ENCODE measurements around the gene TPMT.
A peak's percentile ranks its signal among the peaks of the same experiment; 100 is the strongest.

The TPMT gene

DNA sequence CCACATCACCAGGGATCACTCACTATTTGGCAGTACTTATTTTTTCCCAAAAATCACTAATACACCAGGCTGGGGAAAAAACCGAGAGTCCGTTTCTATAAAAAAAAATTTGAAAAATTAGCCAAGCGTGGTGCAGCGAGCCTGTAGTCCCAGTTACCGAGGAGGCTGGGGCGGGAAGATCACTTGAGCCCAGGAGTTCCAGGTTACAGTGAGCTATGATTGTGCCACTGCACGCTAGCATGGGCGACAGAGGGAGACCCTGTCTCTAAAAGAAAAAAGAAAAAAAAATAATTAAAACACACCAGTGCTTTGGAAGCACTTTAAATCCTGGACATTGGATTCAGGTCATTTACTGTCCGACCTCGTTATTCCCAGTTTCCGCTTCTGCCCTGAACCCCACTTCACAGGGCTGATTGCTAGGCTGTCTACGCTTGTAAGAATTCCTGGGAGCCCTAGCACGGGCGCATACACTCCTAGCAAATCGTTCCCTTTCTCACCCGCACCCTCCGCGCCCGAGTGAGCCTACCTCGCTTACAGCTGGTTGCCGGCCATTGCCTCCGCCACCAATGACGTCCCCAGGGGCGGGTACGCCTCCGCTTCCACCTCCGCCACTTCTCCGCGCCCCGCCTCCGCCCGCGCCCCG, at the start of gene TPMT:
Gene TPMT, minus strand, starts transcription at position 571 of the 643 bp plus-strand sequence. CDS start 5,950 bp downstream, outside the sequence.
- H3K27me3 ChIP-seq (ENCODE audit: control insufficient read depth, insufficient read depth, low read length), result no peaks in the 10 kb centered on the region
- H3K36me3 ChIP-seq (ENCODE audit: control insufficient read depth, insufficient read depth, low read length), result no peaks in the 10 kb centered on the region
- H3K9ac ChIP-seq (ENCODE audit: low read length), result peak within 1 kb of the TSS; percentile 93
- no peaks in the 10 kb centered on the region for H3K9me3 ChIP-seq (ENCODE audit: control insufficient read depth, low read length)
- peak within 1 kb of the TSS; percentile 82 for H3K4me3 ChIP-seq (ENCODE audit: low read length)
- peaks cover 14% of the 10 kb centered on the region for H3K4me1 ChIP-seq (ENCODE audit: control insufficient read depth, insufficient read depth, low read length)

DNA sequence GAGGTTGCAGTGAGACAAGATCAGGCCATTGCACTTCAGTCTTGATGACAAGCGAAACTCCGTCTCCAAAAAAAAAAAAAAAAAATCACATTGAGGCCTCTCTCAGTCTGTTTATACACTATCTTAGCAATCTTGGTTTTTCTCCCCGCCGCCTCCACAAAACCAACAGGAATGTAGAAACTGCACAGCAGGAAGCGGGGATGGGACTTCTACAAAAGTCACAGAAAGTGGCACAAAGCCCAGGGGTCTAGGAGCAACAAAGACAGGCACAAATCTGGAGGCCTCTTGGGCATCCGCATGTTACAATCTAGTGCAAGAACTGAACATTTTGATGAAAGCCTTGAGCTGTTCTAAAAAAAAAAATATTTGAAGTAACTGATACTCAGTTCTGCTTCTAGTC, 48.9 kb upstream of the TPMT start:
- Histone ChIP-seq H3K4me1 (ENCODE audit: control insufficient read depth, insufficient read depth, low read length) (no peaks in the 10 kb centered on the region), H3K9me3 (ENCODE audit: control insufficient read depth, low read length) (no peaks in the 10 kb centered on the region), H3K9ac (ENCODE audit: low read length) (no peak overlapping the region), H3K36me3 (ENCODE audit: control insufficient read depth, insufficient read depth, low read length) (no peaks in the 10 kb centered on the region), H3K4me3 (ENCODE audit: low read length) (no peak overlapping the region), H3K27me3 (ENCODE audit: control insufficient read depth, insufficient read depth, low read length) (no peaks in the 10 kb centered on the region)

DNA sequence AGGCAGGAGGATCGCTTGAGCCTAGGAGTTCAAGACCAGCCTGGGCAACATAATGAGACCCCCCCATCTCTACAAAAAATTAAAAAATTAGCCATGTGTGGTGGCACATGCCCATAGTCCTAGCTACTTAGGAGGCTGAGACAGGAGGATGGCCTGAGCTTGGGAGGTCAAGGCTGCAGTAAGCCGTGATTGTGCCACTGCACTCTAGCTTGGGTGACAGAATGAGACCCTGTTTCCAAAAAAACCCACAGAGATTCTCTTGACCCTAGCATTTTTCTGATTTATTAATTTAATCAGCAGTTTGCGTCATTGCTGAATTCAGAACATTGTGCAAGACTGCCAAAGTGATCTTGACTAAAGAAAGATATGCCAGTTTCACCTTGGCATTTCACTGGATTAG, 37.1 kb upstream of the TPMT start:
- Histone ChIP-seq H3K9me3 (ENCODE audit: control insufficient read depth, low read length) (no peaks in the 10 kb centered on the region), H3K9ac (ENCODE audit: low read length) (no peak overlapping the region), H3K4me1 (ENCODE audit: control insufficient read depth, insufficient read depth, low read length) (no peaks in the 10 kb centered on the region), H3K4me3 (ENCODE audit: low read length) (no peak overlapping the region), H3K36me3 (ENCODE audit: control insufficient read depth, insufficient read depth, low read length) (peaks cover 4% of the 10 kb centered on the region), H3K27me3 (ENCODE audit: control insufficient read depth, insufficient read depth, low read length) (no peaks in the 10 kb centered on the region)

DNA sequence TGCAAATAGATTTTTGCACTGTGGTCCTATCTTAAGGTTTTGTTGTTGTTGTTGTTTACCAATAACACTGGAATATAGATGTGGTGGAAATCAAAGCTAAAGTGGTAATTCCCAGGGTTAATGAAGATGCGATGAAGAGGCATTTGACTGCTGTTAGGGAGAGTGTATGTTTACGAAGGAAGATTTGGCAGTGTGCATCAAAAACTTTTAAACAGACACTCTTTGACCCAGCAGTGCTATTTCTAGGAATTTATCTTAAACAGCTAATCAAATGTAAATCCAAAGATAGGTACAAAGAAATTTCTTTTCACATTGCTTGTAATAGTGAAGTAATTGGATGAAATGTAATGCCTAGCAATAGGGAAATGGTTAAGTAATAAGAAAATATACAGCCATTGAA, 34.3 kb upstream of the TPMT start:
- Histone ChIP-seq H3K9ac (ENCODE audit: low read length) (no peak overlapping the region), H3K4me3 (ENCODE audit: low read length) (no peak overlapping the region), H3K4me1 (ENCODE audit: control insufficient read depth, insufficient read depth, low read length) (no peaks in the 10 kb centered on the region), H3K36me3 (ENCODE audit: control insufficient read depth, insufficient read depth, low read length) (peaks cover 4% of the 10 kb centered on the region), H3K9me3 (ENCODE audit: control insufficient read depth, low read length) (no peaks in the 10 kb centered on the region), H3K27me3 (ENCODE audit: control insufficient read depth, insufficient read depth, low read length) (no peaks in the 10 kb centered on the region)

DNA sequence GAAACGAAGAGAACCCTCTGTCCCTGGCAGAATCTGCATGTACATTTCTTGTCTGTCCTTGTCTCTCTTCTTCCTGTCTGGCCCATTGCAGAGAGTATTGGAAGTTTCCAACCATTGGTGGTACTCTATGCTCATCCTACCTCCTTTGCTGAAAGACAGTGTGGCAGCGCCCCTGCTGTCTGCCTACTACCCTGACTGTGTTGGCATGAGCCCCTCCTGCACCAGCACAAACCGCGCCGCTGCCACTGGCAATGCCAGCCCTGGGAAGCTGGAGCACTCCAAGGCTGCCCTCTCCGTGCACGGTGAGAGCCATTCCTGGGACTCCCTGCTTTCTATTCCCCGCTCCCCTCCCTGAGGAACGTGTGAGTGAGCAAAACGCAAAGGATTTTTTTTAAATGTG, 32.8 kb upstream of the TPMT start:
- Histone ChIP-seq H3K27me3 (ENCODE audit: control insufficient read depth, insufficient read depth, low read length) (no peaks in the 10 kb centered on the region), H3K9me3 (ENCODE audit: control insufficient read depth, low read length) (no peaks in the 10 kb centered on the region), H3K9ac (ENCODE audit: low read length) (no peak overlapping the region), H3K4me1 (ENCODE audit: control insufficient read depth, insufficient read depth, low read length) (no peaks in the 10 kb centered on the region), H3K36me3 (ENCODE audit: control insufficient read depth, insufficient read depth, low read length) (peaks cover 4% of the 10 kb centered on the region), H3K4me3 (ENCODE audit: low read length) (no peak overlapping the region)

DNA sequence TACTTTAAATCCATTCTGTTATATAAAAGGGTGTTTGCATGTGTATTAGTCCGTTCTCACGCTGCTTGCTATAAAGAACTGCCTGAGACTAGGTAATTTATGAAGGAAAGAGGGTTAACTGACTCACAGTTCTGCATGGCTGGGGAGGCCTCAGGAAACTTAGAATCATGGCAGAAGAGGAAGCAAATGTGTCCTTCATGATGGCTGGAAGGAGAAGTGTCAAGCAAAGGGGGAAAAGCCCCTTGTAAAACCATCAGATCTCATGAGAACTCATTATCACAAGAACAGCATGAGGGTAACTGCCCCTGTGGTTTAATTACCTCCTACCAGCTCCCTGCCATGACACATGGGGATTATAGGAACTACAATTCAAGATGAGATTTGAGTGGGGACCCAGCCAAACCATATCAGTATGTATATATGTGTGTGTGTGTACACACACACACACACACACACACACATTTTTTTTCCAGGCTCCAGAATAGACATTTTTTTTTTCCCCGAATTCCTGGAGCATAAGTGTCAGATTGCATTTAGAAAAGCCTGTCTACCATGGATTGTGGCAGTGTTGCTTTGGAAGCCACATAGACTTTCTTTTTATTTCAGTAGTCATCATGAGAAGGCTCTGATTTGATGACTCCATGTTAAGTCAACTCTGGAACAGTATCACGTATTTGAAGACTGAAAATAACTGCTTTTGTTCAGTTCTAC, 31.8 kb upstream of the TPMT start:
- Histone ChIP-seq H3K4me1 (ENCODE audit: control insufficient read depth, insufficient read depth, low read length) (no peaks in the 10 kb centered on the region), H3K27me3 (ENCODE audit: control insufficient read depth, insufficient read depth, low read length) (no peaks in the 10 kb centered on the region), H3K4me3 (ENCODE audit: low read length) (no peak overlapping the region), H3K36me3 (ENCODE audit: control insufficient read depth, insufficient read depth, low read length) (peaks cover 4% of the 10 kb centered on the region), H3K9me3 (ENCODE audit: control insufficient read depth, low read length) (no peaks in the 10 kb centered on the region), H3K9ac (ENCODE audit: low read length) (no peak overlapping the region)

DNA sequence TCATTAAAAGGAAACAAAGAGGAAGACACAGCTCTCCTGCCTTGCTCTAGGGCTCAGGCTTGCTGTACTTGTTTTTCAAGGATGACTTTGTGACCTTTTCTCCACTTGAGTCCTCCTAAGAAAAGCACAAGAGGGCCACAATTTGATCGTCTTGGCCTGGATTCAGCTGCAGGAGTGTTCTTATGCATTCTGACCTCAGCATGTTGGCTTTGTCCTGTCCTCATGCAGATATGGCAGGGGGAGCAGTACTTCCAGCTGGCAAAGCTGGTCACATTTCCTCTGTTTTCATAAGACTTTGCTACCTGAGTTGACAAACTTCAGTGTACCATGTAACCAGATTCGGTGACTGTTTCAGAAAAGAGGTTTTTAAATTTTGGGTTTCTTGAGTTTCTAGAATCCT, 31.2 kb upstream of the TPMT start:
- H3K4me3 ChIP-seq (ENCODE audit: low read length), result no peak overlapping the region
- no peaks in the 10 kb centered on the region for H3K4me1 ChIP-seq (ENCODE audit: control insufficient read depth, insufficient read depth, low read length)
- H3K9me3 ChIP-seq (ENCODE audit: control insufficient read depth, low read length), result no peaks in the 10 kb centered on the region
- no peak overlapping the region for H3K9ac ChIP-seq (ENCODE audit: low read length)
- peaks cover 4% of the 10 kb centered on the region for H3K36me3 ChIP-seq (ENCODE audit: control insufficient read depth, insufficient read depth, low read length)
- no peaks in the 10 kb centered on the region for H3K27me3 ChIP-seq (ENCODE audit: control insufficient read depth, insufficient read depth, low read length)

DNA sequence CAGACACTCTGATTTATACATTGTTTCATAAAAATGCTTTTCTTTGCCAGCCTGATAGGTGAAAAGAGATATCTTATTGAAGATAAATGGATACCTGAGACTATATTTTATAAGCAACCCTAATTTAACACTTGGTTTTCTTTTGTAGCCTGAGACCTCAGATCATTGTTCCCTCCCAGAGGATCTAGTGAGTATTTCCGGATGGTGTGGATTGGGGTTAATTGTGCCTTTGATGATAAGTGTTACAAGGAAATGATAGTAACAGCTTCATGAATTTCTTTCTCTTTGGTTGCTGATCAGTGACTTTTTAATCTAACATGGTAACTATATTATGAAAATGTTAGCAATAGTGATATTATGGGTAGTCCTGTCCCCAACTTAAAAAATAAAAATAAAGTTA, 30.7 kb upstream of the TPMT start:
- Histone ChIP-seq H3K4me1 (ENCODE audit: control insufficient read depth, insufficient read depth, low read length) (no peaks in the 10 kb centered on the region), H3K36me3 (ENCODE audit: control insufficient read depth, insufficient read depth, low read length) (peaks cover 4% of the 10 kb centered on the region), H3K4me3 (ENCODE audit: low read length) (no peak overlapping the region), H3K27me3 (ENCODE audit: control insufficient read depth, insufficient read depth, low read length) (no peaks in the 10 kb centered on the region), H3K9ac (ENCODE audit: low read length) (no peak overlapping the region), H3K9me3 (ENCODE audit: control insufficient read depth, low read length) (no peaks in the 10 kb centered on the region)

DNA sequence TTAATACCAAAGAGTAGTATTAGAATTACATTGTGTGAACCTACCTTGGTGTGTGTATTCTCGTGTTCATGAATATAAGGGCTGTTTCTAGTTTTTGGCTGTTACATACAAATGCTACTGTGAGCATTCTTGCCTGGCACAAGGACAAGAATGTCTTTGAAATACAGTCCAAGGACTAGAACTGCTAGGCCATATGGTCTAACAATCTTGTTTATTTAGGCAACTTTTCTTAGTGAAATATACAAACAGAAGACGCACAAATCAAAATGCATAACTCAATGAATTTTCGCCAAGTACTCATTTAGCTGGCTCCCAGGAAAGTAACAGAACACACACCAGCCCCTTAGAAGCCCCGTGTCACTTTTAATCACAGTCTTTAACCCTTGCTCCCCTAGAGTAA, 28.9 kb upstream of the TPMT start:
- no peak overlapping the region for H3K4me3 ChIP-seq (ENCODE audit: low read length)
- H3K9me3 ChIP-seq (ENCODE audit: control insufficient read depth, low read length), result no peaks in the 10 kb centered on the region
- no peak overlapping the region for H3K9ac ChIP-seq (ENCODE audit: low read length)
- H3K36me3 ChIP-seq (ENCODE audit: control insufficient read depth, insufficient read depth, low read length), result no peaks in the 10 kb centered on the region
- H3K27me3 ChIP-seq (ENCODE audit: control insufficient read depth, insufficient read depth, low read length), result no peaks in the 10 kb centered on the region
- H3K4me1 ChIP-seq (ENCODE audit: control insufficient read depth, insufficient read depth, low read length), result no peaks in the 10 kb centered on the region

DNA sequence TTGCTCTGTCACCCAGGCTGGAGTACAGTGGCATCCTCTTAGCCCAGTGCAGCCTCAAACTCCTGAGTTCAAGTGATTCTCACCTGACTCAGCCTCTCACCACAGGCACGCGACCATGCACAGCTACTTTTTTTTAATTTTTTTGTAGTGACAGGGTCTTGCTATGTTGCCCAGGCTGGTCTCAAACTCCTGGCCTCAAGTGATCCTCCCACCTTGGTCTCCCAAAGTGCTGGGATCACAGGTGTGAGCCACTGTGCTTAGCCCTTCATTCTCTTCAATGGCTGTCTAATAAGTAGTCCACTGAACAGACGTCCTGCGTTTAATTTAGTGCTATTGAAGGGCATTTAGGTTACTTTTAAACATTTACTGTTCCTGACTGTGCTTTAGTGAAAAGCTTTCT, 27.7 kb upstream of the TPMT start:
- H3K9me3 ChIP-seq (ENCODE audit: control insufficient read depth, low read length), result no peaks in the 10 kb centered on the region
- no peaks in the 10 kb centered on the region for H3K36me3 ChIP-seq (ENCODE audit: control insufficient read depth, insufficient read depth, low read length)
- no peaks in the 10 kb centered on the region for H3K27me3 ChIP-seq (ENCODE audit: control insufficient read depth, insufficient read depth, low read length)
- H3K4me1 ChIP-seq (ENCODE audit: control insufficient read depth, insufficient read depth, low read length), result no peaks in the 10 kb centered on the region
- H3K9ac ChIP-seq (ENCODE audit: low read length), result no peak overlapping the region
- no peak overlapping the region for H3K4me3 ChIP-seq (ENCODE audit: low read length)

DNA sequence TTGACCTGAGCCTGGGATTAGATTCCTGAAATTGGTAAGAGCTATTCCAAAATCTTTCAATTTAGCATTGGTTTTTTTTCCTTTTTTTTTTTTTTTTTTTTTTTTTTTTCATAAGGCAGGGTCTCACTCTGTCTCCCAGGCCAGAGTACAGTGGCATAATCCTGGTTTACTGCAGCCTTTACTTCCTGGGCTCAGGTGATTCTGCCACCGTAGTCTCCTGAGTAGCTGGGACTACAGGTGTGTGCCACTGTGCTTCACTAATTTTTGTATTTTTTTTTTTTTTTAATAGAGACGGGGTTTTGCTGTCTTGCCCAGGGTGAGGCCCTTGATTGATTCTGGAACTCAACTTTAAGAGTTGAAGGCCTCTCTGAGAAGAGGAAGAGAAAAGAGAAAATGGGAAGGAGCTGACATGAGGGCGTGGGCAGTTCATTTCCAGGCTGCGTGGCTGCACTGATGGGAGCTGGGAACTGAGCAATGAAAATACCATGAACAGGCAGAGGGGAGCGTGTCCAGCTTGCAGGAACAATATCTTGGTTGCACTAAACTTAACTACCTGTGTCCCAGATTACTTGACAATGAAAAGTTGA, 25.0 kb upstream of the TPMT start:
- Histone ChIP-seq H3K9me3 (ENCODE audit: control insufficient read depth, low read length) (no peaks in the 10 kb centered on the region), H3K36me3 (ENCODE audit: control insufficient read depth, insufficient read depth, low read length) (no peaks in the 10 kb centered on the region)

DNA sequence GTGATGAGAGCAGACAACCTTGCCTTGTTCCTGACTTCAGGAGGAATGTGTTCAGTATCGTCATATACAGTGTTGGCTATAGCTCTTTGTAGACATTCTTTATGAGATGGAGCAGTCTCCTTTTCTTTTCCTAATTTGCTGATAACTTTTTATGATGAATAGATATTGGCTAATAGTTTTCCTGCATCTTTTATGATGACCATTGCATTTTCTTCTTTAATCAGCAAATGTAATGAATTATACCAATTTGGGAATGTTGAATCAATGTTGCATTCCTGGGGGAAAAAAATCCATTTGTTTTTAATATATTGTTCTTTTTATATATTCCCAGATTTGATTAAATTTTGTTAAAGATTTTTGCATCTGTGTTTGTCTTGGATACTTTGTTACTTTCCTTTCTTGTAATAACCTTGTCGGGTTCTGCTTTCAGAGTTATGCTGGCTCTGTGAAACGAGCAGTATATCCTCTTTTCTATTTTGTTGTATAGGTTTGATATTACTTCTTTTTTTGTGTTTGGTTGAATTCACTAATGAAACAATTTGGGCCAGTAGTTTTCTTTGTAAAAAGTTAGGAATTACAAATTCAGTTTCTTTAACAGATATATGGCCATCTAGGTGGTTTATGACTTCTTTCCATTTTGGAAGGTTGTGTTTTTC, 24.2 kb upstream of the TPMT start:
- Histone ChIP-seq H3K36me3 (ENCODE audit: control insufficient read depth, insufficient read depth, low read length) (no peaks in the 10 kb centered on the region), H3K9me3 (ENCODE audit: control insufficient read depth, low read length) (no peaks in the 10 kb centered on the region), H3K4me3 (ENCODE audit: low read length) (no peak overlapping the region), H3K4me1 (ENCODE audit: control insufficient read depth, insufficient read depth, low read length) (no peaks in the 10 kb centered on the region), H3K27me3 (ENCODE audit: control insufficient read depth, insufficient read depth, low read length) (no peaks in the 10 kb centered on the region), H3K9ac (ENCODE audit: low read length) (no peak overlapping the region)

More for the DNA sequence above, 25.0 kb upstream of the TPMT start:
- Histone ChIP-seq H3K4me3 (ENCODE audit: low read length) (no peak overlapping the region), H3K27me3 (ENCODE audit: control insufficient read depth, insufficient read depth, low read length) (no peaks in the 10 kb centered on the region), H3K4me1 (ENCODE audit: control insufficient read depth, insufficient read depth, low read length) (no peaks in the 10 kb centered on the region), H3K9ac (ENCODE audit: low read length) (no peak overlapping the region)
